ENCODE data around the gene GOLGA1.

- TF ChIP-seq, protein P1, sequence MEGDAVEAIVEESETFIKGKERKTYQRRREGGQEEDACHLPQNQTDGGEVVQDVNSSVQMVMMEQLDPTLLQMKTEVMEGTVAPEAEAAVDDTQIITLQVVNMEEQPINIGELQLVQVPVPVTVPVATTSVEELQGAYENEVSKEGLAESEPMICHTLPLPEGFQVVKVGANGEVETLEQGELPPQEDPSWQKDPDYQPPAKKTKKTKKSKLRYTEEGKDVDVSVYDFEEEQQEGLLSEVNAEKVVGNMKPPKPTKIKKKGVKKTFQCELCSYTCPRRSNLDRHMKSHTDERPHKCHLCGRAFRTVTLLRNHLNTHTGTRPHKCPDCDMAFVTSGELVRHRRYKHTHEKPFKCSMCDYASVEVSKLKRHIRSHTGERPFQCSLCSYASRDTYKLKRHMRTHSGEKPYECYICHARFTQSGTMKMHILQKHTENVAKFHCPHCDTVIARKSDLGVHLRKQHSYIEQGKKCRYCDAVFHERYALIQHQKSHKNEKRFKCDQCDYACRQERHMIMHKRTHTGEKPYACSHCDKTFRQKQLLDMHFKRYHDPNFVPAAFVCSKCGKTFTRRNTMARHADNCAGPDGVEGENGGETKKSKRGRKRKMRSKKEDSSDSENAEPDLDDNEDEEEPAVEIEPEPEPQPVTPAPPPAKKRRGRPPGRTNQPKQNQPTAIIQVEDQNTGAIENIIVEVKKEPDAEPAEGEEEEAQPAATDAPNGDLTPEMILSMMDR (IDR thresholded peaks at IDR 0.05), result no peak
- TF ChIP-seq POLR2A (IDR thresholded peaks at IDR 0.05), result no peak
These were observed 55.3 kb downstream of the GOLGA1 start for GRCh38 chr9:124885551-124885950.
